CD14-positive monocyte (primary cell): ENCODE measurements around the gene C12orf57. TPM values are rescaled to one million over a fixed set of nuclear protein-coding genes. Genes with fewer than 3 reads are reported as not detected.
A peak's percentile ranks its signal among the peaks of the same experiment; 100 is the strongest.

Experiments used
- DNase-seq, 3 donors: peaks; one replicate each; pipeline ENCODE4 v3.0.0-alpha.2; 2011 to 2022
- H2AFZ ChIP-seq: 2 replicates; pipeline ENCODE4 v1.6.0; 2012; ENCODE audit warnings: mild to moderate bottlenecking, low read depth, low read length, inconsistent platforms; ENCODE audit not compliant: insufficient read depth, poor library complexity, severe bottlenecking
- H3K27ac ChIP-seq, 2 donors: 1 replicate in 1 of 2; 2 replicates in 1 of 2; pipeline ENCODE4 v1.5.1; 2012 to 2013; ENCODE audit warnings: low read length in 2 of 2, control low read depth in 1 of 2, inconsistent platforms in 1 of 2, low read depth in 1 of 2, mild to moderate bottlenecking in 1 of 2
- H3K27me3 ChIP-seq, 2 donors: one replicate each; pipeline versions ENCODE4 v1.6.0 to v1.6.1; 2011 to 2013; ENCODE audit warnings: low read length in 2 of 2; ENCODE audit not compliant: control insufficient read depth in 2 of 2, insufficient read depth in 2 of 2
- H3K36me3 ChIP-seq, 2 donors: replicated peaks in 1 of 2; 1 replicate in 1 of 2; 2 replicates in 1 of 2; pipeline versions ENCODE4 v1.5.1 to v1.6.1; 2012 to 2013; ENCODE audit warnings: low read length in 2 of 2, control low read depth in 1 of 2, inconsistent platforms in 1 of 2, mild to moderate bottlenecking in 1 of 2; ENCODE audit not compliant: insufficient read depth in 2 of 2, control insufficient read depth in 1 of 2
- H3K4me1 ChIP-seq, 2 donors: 1 replicate in 1 of 2; 2 replicates in 1 of 2; pipeline versions ENCODE4 v1.5.1 to v1.6.1; 2012 to 2013; ENCODE audit warnings: low read length in 2 of 2, control low read depth in 1 of 2, inconsistent platforms in 1 of 2, mild to moderate bottlenecking in 1 of 2, moderate library complexity in 1 of 2; ENCODE audit not compliant: insufficient read depth in 2 of 2, control insufficient read depth in 1 of 2
- H3K4me2 ChIP-seq: replicated peaks from 2 replicates; pipeline ENCODE3; 2012; ENCODE audit warnings: low read length, moderate library complexity, mild to moderate bottlenecking; ENCODE audit not compliant: poor library complexity, severe bottlenecking; ENCODE audit errors: extremely low read depth
- H3K4me3 ChIP-seq, 3 experiments: fragments of 200-600 bp in 1 of 3; sonication (generic) in 1 of 3; replicated peaks in 1 of 3; 1 replicate in 2 of 3; 2 replicates in 1 of 3; pipeline ENCODE4 v1.5.1; 2011 to 2013; ENCODE audit warnings: low read length in 3 of 3, mild to moderate bottlenecking in 3 of 3, control low read depth in 2 of 3, low read depth in 2 of 3, inconsistent platforms in 1 of 3, moderate library complexity in 1 of 3
- H3K79me2 ChIP-seq: 2 replicates; pipeline ENCODE4 v1.6.0; 2012; ENCODE audit warnings: mild to moderate bottlenecking, control low read depth, inconsistent platforms, low read length, moderate library complexity; ENCODE audit not compliant: insufficient read depth
- H3K9ac ChIP-seq: 2 replicates; pipeline ENCODE4 v1.6.0; 2017; ENCODE audit warnings: low read length, mild to moderate bottlenecking; ENCODE audit not compliant: insufficient read depth, poor library complexity, severe bottlenecking
- H3K9me3 ChIP-seq, 2 donors: replicated peaks in 1 of 2; 1 replicate in 1 of 2; 2 replicates in 1 of 2; pipeline versions ENCODE4 v1.5.1 to v1.6.1; 2012 to 2013; ENCODE audit warnings: low read length in 2 of 2, control low read depth in 1 of 2; ENCODE audit not compliant: control insufficient read depth in 1 of 2, insufficient read depth in 1 of 2
- H4K20me1 ChIP-seq: 2 replicates; pipeline ENCODE4 v1.6.0; 2012; ENCODE audit warnings: mild to moderate bottlenecking, low read length, control low read depth, moderate library complexity; ENCODE audit not compliant: insufficient read depth
- H3K27ac Mint-ChIP-seq, 7 donors: one replicate each; pipeline ENCODE4 v1.8.0; 2020; ENCODE audit warnings: mild to moderate bottlenecking in 7 of 7, mixed read lengths in 7 of 7, moderate library complexity in 6 of 7, inconsistent platforms in 2 of 7
- H3K27me3 Mint-ChIP-seq, 3 donors: one replicate each; pipeline ENCODE4 v1.8.0; 2021 to 2022; ENCODE audit warnings: low read depth in 3 of 3, mild to moderate bottlenecking in 3 of 3, mixed read lengths in 3 of 3, moderate library complexity in 3 of 3, inconsistent platforms in 1 of 3
- H3K36me3 Mint-ChIP-seq, 2 donors: one replicate each; pipeline ENCODE4 v1.8.0; 2020; ENCODE audit warnings: mixed read lengths in 2 of 2, inconsistent platforms in 1 of 2, mild to moderate bottlenecking in 1 of 2
- H3K4me1 Mint-ChIP-seq: one replicate; pipeline ENCODE4 v1.8.0; 2020; ENCODE audit warnings: mild to moderate bottlenecking, mixed read lengths
- H3K4me3 Mint-ChIP-seq, 2 donors: one replicate each; pipeline ENCODE4 v1.8.0; 2020; ENCODE audit warnings: mild to moderate bottlenecking in 2 of 2, mixed read lengths in 2 of 2, moderate library complexity in 1 of 2
- H3K9me3 Mint-ChIP-seq, 7 donors: one replicate each; pipeline ENCODE4 v1.8.0; 2020 to 2022; ENCODE audit warnings: mixed read lengths in 7 of 7, mild to moderate bottlenecking in 6 of 7, moderate library complexity in 6 of 7, inconsistent platforms in 2 of 7
- CTCF ChIP-seq: fragments of 200-600 bp; IDR thresholded peaks from one replicate; pipeline ENCODE4 v1.8.0; 2022; ENCODE audit warnings: antibody characterized with exemption, mild to moderate bottlenecking
- WGBS: methylation state at CpG from one replicate; pipeline ENCODE4 v1.1.5; 2013; ENCODE audit warnings: missing lambda C conversion rate; ENCODE audit not compliant: insufficient coverage; 5-methylcytosine and 5-hydroxymethylcytosine counted together
- intact Hi-C, 2 donors: fragments of 100-400 bp; cut with micrococcal nuclease; formaldehyde crosslinking; loops; one replicate each; pipeline versions ENCODE4 v1.15.0 to v1.15.1; 2023
- polyA plus RNA-seq, 3 donors: library from polyadenylated mRNA; depleted of rRNA in 1 of 3; unstranded in 2 of 3; stranded (reverse) in 1 of 3; fragments of 300-500 nt in 2 of 3; fragments of >200 nt in 1 of 3; fragmentation: Illumina TruSeq in 2 of 3; gene quantifications; 1 replicate in 2 of 3; 2 replicates in 1 of 3; pipeline ENCODE4 v1.2.3, GENCODE V29; 2012 to 2021

C12orf57 gene
- polyA plus RNA-seq, 3 donors: 19.1 to 59.2 (median 24.2) TPM

- H3K27me3 Mint-ChIP-seq: peaks cover 0 to 7% (median 0%) of the 10 kb centered on the region in 3 donors
- Histone ChIP-seq H3K36me3 (peaks cover 60 to 62% of the 10 kb centered on the region in 2 donors), H3K27me3 (no peaks in the 10 kb centered on the region), H3K9ac (peak overlapping the region; percentile 68), H2AFZ (no peak overlapping the region), H3K4me1 (peaks cover 94 to 97% of the 10 kb centered on the region in 2 donors), H3K4me2 (peak overlapping the region; percentile 92), H3K79me2 (peaks cover 70% of the 10 kb centered on the region), H3K4me3 (peak overlapping the region in 2 of 3 experiments; percentile 19 to 98), H3K27ac (peak overlapping the region; percentile 87 to 95), H3K9me3 (no peaks in the 10 kb centered on the region), H4K20me1 (peaks cover 90% of the 10 kb centered on the region)
- intact Hi-C loops: loop anchor here (2.0 to 10.0 kb wide), 2 partner anchors 14 to 424 kb away; partner anchors contain the start of genes C12orf57 (in 1 of the 2) and GAPDH (in 1 of the 2)
- TF ChIP-seq CTCF: no peak
- WGBS: 11% methylated on average over 7 of the region's 10 CpGs
- DNase-seq: peak; percentile 47 to 79 (median 78)
- H3K4me1 Mint-ChIP-seq: peaks cover 91% of the 10 kb centered on the region
- H3K9me3 Mint-ChIP-seq: peaks cover 0 to 2% (median 0%) of the 10 kb centered on the region in 7 donors
- H3K36me3 Mint-ChIP-seq: peaks cover 62 to 81% of the 10 kb centered on the region in 2 donors
- H3K27ac Mint-ChIP-seq: peak overlapping the region; percentile 96 to 99 (median 99)
- H3K4me3 Mint-ChIP-seq: peak overlapping the region; percentile 78 to 88
Measured at GRCh38 chr12:6958609-6959057, 14.8 kb downstream of the C12orf57 start.

- Histone ChIP-seq H3K4me2 (peak overlapping the region; percentile 92), H3K27me3 (no peaks in the 10 kb centered on the region), H3K36me3 (peaks cover 60 to 61% of the 10 kb centered on the region in 2 donors), H4K20me1 (peaks cover 84% of the 10 kb centered on the region), H3K9me3 (no peaks in the 10 kb centered on the region), H3K9ac (peak overlapping the region; percentile 68), H3K79me2 (peaks cover 64% of the 10 kb centered on the region), H3K27ac (peak overlapping the region; percentile 87 to 95), H3K4me3 (peak overlapping the region in 2 of 3 experiments; percentile 19 to 98), H2AFZ (no peak overlapping the region), H3K4me1 (peaks cover 93 to 99% of the 10 kb centered on the region in 2 donors)
- 18% methylated on average over 11 of the region's 24 CpGs for WGBS
- intact Hi-C loops: loop anchor here (2.0 to 10.0 kb wide), 2 partner anchors 14 to 424 kb away; partner anchors contain the start of genes C12orf57 (in 1 of the 2) and GAPDH (in 1 of the 2)
- peak overlapping the region; percentile 96 to 99 (median 99) for H3K27ac Mint-ChIP-seq
- peaks cover 0 to 2% (median 0%) of the 10 kb centered on the region in 7 donors for H3K9me3 Mint-ChIP-seq
- DNase-seq: peak; percentile 72 to 85 (median 77)
- peaks cover 93% of the 10 kb centered on the region for H3K4me1 Mint-ChIP-seq
- H3K27me3 Mint-ChIP-seq: peaks cover 0 to 9% (median 0%) of the 10 kb centered on the region in 3 donors
- peak overlapping the region; percentile 78 to 88 for H3K4me3 Mint-ChIP-seq
- peaks cover 59 to 77% of the 10 kb centered on the region in 2 donors for H3K36me3 Mint-ChIP-seq
- no peak for TF ChIP-seq CTCF
Measured at GRCh38 chr12:6959058-6959804, 15.4 kb downstream of the C12orf57 start.
